ENCODE data around the gene SKIC8. TPM values are rescaled to one million over a fixed set of nuclear protein-coding genes. Genes with fewer than 3 reads are reported as not detected.
A peak's percentile ranks its signal among the peaks of the same experiment; 100 is the strongest.

SKIC8 gene
- total RNA-seq, 1 donor from 2014 or later, result 50.9 TPM

GRCh38 chr15:78260489-78260888, 38.9 kb downstream of the SKIC8 start:
- no peak for DNase-seq (ENCODE audit: low spot score)

- DNase-seq (ENCODE audit: low spot score), result no peak
Observed at GRCh38 chr15:78259232-78259631, 40.2 kb downstream of the SKIC8 start.

- DNase-seq (ENCODE audit: low spot score), result no peak
Observed at GRCh38 chr15:78257681-78258080, 41.7 kb downstream of the SKIC8 start.

GRCh38 chr15:78256044-78256437, 43.4 kb downstream of the SKIC8 start:
- no peak for DNase-seq (ENCODE audit: low spot score)

- DNase-seq (ENCODE audit: low spot score), result no peak
Observed at GRCh38 chr15:78255421-78256043, 43.9 kb downstream of the SKIC8 start.

GRCh38 chr15:78251136-78251535, 48.3 kb downstream of the SKIC8 start:
- peak; percentile 82 for DNase-seq (ENCODE audit: low spot score)

- DNase-seq (ENCODE audit: low spot score), result no peak
Observed at GRCh38 chr15:78249131-78249530, 50.3 kb downstream of the SKIC8 start.

GRCh38 chr15:78247911-78248310, 51.5 kb downstream of the SKIC8 start:
- DNase-seq (ENCODE audit: low spot score), result peak; percentile 55

- DNase-seq (ENCODE audit: low spot score), result peak; percentile 81
Observed at GRCh38 chr15:78245976-78246620, 53.3 kb downstream of the SKIC8 start.

GRCh38 chr15:78245392-78245791, 54.0 kb downstream of the SKIC8 start:
- peak; percentile 43 for DNase-seq (ENCODE audit: low spot score)

GRCh38 chr15:78244893-78245292, 54.5 kb downstream of the SKIC8 start:
- peak; percentile 43 for DNase-seq (ENCODE audit: low spot score)

- peak; percentile 18 for DNase-seq (ENCODE audit: low spot score)
Observed at GRCh38 chr15:78244101-78244500, 55.3 kb downstream of the SKIC8 start.

- DNase-seq (ENCODE audit: low spot score), result peak; percentile 85
Observed at GRCh38 chr15:78243491-78243941, 55.9 kb downstream of the SKIC8 start.

GRCh38 chr15:78243058-78243457, 56.4 kb downstream of the SKIC8 start:
- peak; percentile 53 for DNase-seq (ENCODE audit: low spot score)

- DNase-seq (ENCODE audit: low spot score), result no peak
Observed at GRCh38 chr15:78242128-78242527, 57.3 kb downstream of the SKIC8 start.

- peak; percentile 93 for DNase-seq (ENCODE audit: low spot score)
Observed at GRCh38 chr15:78241017-78241416, 58.4 kb downstream of the SKIC8 start.

- DNase-seq (ENCODE audit: low spot score), result peak; percentile 16
Observed at GRCh38 chr15:78239811-78240210, 59.6 kb downstream of the SKIC8 start.

GRCh38 chr15:78237146-78237545, 62.3 kb downstream of the SKIC8 start:
- peak; percentile 67 for DNase-seq (ENCODE audit: low spot score)

- DNase-seq (ENCODE audit: low spot score), result peak; percentile 71
Observed at GRCh38 chr15:78236491-78236890, 62.9 kb downstream of the SKIC8 start.

- DNase-seq (ENCODE audit: low spot score), result peak; percentile 73
Observed at GRCh38 chr15:78234515-78235040, 64.8 kb downstream of the SKIC8 start, which contains the start of gene ACSBG1. Gene ACSBG1, minus strand, starts transcription at chr15:78234565. Its CDS starts 64 bp downstream, at chr15:78234501.

- peak; percentile 51 for DNase-seq (ENCODE audit: low spot score)
Observed at GRCh38 chr15:78233496-78233895, 65.9 kb downstream of the SKIC8 start.

Data from mesenteric fat pad (tissue), 1 donor.